NCI-H2171 (cell line): ENCODE results near the gene RBMS1.

Experiments
- DNase-seq: peaks from one replicate; lab custom pipeline; 2025; lab: John Stamatoyannopoulos, UW

Gene RBMS1, protein sequence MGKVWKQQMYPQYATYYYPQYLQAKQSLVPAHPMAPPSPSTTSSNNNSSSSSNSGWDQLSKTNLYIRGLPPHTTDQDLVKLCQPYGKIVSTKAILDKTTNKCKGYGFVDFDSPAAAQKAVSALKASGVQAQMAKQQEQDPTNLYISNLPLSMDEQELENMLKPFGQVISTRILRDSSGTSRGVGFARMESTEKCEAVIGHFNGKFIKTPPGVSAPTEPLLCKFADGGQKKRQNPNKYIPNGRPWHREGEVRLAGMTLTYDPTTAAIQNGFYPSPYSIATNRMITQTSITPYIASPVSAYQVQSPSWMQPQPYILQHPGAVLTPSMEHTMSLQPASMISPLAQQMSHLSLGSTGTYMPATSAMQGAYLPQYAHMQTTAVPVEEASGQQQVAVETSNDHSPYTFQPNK

DNA sequence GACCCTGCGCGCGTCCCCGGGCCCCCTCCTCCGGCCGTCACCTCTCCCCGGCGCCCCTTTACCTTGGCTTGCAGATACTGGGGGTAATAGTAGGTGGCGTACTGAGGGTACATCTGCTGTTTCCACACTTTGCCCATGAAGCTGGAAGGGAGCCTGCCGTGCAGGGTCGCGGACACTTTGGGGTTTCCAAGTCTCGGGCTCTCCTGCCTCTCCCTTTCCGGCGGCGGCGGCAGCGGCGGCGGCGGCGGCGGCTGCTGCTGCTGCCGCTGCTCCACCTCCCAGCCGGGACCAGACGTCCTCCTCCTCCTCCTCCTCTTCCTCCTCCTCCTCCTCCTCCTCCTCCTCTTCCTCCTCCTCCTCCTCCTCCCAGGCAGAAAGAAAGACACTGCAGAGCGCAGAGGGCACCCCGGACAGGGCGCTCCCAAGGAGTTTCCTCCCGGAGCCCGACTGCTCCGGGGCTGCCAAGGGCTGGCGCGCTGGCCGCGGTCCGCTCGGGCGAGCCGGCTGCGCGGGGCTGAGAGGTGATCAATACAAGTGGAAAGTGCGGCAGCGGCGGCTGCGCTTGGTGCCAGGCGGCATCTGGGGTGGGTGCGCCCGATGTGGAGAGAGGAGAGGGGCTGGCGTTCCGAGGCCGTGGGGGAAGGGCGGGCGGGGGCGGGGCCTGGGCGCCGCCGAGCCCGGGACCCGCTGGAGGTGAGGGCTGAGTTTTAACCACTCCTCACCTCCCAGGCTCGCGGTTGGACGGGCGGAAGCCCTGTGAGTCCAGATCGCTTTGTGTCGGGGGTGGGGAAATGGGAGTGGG, at the start of gene RBMS1:
Gene RBMS1, minus strand, starts transcription at position 581 of the 802 bp plus-strand sequence. Its CDS starts 444 bp downstream, at position 137.
- peak; percentile 79 for DNase-seq

- no peak for DNase-seq
Measured at GRCh38 chr2:160541745-160542144, 48.1 kb upstream of the RBMS1 start.

DNA sequence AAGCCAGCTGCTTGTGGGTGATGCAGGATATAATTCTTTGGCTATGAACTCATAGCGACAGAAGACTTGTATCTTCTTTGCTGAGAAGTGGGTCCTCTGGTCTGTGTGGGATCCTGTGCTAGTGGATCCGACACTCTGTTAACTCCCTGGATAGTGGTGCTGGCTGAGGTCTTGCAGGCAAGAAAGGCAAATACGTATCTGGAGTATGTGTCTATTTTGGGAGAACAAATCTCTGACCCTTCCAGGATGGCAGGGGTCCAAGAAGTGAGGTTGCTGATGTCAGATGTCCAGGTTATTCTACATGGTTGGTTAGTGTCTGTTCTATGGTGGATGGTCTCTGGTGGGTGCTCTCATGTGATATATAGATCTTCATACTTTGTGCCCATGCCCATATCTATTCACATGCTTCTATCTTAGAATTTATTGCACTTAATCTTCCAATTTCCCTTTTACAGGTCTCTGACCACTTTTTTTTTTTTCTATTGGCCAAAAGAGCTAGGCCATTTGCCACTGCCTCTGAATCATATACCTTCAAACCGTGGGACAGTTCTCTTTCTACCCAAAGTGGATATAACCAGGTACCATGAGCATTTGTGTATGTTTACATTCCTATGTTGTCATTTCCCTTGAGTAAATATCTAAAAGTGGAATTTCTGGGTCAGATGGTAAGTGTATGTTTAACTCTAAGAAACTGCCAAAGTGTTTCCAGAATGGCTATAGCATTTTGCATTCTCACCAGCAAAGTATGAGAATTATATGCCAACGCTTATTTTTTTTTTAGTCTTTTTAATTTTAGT, 45.1 kb upstream of the RBMS1 start:
- DNase-seq, result no peak

DNA sequence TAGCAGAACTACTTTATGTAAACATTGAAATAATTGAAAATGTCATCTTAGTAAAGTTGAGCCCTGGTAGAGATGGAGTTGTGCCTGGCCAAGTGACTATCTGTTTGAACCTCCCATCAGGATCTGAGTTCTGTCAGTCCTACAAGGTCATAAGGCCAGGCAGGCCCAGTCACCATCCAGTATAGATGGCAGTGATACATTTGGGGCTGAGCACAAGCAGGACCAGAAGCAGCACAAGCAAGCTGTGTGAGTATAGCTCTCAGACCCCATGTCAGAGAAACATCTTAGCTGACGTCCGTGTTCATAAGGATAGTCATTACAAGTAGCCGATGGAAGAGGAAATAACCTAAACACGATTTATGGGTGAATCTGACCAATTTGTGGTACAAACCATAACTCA, 44.5 kb upstream of the RBMS1 start:
- no peak for DNase-seq

GRCh38 chr2:160534996-160535395, 41.4 kb upstream of the RBMS1 start:
- no peak for DNase-seq

- no peak for DNase-seq
Measured at GRCh38 chr2:160534249-160534648, 40.6 kb upstream of the RBMS1 start.

- DNase-seq, result no peak
Measured at GRCh38 chr2:160533482-160533881, 39.9 kb upstream of the RBMS1 start.

- no peak for DNase-seq
Measured at GRCh38 chr2:160532388-160532787, 38.8 kb upstream of the RBMS1 start.

DNA sequence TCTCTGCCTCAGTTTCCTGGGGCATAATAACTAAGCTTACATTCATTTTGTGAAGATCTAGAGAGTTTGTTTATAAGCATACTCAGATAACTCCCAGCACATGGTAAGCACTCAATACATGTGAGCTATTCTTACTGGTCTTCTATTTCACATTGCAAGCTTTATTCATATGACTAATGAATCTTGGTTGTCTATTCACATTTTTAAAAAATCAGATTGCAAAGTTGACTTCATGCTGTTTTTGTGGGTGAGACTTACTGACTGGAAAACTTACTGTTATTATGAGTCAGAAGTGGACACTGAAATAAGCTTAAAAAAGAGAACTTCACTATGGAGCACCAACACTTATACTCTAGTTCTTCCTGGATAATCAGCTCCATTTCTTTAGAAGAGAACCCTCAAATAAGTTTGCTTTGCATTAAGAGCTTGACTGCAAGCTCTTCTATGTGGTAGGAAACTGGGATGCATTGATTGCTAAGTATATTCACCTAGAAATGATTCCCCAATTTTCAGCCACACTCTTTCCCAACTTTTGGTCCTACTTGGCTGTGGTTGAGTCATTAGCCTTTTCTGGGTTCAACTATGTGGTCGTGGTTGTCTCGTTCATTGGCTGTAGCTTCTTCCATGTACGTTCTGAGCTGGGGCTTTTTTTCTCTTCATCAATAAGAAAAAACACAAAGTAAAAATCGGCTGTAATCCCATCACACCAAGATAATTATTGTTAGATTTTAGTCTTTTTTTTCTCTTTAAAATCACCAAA, 29.5 kb upstream of the RBMS1 start:
- DNase-seq, result no peak

GRCh38 chr2:160517731-160518130, 24.1 kb upstream of the RBMS1 start:
- no peak for DNase-seq

DNA sequence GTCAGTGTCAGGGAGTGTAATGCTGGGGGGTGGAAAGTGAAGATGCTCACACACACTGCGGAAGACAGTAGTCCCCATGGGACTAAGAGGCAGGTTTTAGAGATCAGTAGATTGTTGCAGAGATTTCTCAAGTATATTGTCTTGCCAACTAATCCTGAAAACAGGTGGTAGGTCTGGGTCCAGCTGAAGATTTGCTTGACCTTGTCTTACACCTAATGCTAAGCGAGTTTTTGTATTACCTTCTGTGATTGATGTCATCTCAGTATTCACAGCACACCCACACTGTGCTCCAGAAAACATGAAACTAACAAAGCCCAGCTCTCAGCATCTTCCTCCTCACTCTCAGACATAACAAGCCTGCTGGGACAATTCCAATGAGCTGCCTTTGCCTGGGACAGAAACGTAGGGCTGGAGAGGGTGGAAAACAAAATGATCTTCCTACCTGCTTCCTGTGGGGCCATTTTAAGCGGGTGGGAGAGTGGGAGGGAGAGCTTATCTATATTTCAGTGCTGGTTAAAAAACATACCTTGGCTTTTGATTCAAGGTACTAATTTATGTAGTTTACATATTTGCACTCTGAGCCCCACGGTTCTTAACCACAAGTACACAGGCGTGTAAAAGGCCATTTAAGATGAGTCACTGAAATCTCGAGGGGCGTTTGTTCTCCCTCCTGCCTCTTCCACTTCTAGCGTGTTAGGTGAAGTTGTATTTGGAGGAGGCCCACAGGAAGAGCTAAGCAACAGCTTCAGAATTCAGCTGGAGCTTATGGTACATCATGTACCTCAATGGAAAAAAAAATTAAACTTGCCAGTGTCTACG, 23.1 kb upstream of the RBMS1 start:
- no peak for DNase-seq

DNA sequence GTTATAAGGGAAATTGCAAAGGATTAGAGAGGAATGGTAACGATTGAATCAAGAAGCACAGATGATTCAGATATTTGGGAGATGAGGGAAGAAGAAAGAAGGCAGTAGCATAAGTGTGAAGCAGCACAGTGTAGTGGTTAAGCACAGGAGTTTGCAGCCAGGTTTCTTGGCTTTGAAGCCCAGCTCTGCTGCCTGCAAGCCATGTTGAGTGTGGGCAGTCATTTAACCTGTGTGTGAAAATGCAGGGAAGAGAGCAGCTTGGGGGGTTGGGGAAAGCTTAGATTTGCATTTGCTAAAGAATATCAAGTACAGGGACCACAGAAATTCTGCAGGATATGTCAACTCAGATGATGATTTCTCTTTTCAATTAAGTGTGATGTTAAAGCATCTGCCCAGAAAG, 21.5 kb upstream of the RBMS1 start:
- DNase-seq, result no peak

DNA sequence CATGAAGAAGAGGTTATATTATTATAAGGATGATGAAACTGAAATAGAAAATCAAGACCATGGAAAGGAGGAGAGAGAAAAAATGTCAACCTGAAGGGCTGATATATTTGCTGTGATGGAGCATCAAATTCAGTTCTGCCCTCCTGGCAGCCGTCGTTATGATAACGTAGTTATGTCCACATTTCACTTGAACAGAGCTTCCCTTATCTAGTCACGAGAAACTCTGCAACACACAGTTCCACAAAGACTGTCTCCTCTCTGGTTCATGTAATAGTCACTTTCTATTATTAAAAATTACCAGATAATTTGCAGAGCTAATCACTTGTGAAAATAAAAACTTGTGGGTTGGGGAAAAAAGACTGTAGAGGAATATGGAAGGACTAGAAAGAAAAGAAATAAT, 19.5 kb upstream of the RBMS1 start:
- no peak for DNase-seq

GRCh38 chr2:160512491-160512890, 18.9 kb upstream of the RBMS1 start:
- DNase-seq, result no peak

- no peak for DNase-seq
Measured at GRCh38 chr2:160510617-160511016, 17.0 kb upstream of the RBMS1 start.

GRCh38 chr2:160509016-160509415, 15.4 kb upstream of the RBMS1 start:
- DNase-seq, result no peak

GRCh38 chr2:160507464-160507863, 13.9 kb upstream of the RBMS1 start:
- DNase-seq, result no peak

DNA sequence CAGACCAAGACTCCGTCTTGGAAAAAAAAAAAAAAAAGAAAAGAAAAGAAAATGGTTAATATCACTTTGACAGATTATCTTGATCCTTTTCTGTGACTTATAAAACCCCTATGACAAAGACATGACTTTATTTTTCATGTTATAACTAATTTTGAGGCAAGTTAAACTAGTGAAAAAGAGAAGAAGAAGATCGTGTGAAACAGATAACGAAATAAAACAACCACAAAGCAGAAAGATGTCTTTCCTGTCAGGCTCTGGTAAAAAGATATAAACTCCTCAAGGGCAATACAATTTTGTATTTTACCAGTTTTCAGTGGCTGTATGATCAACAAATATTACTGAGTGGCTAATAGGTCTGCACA, 13.4 kb upstream of the RBMS1 start:
- DNase-seq, result no peak

DNA sequence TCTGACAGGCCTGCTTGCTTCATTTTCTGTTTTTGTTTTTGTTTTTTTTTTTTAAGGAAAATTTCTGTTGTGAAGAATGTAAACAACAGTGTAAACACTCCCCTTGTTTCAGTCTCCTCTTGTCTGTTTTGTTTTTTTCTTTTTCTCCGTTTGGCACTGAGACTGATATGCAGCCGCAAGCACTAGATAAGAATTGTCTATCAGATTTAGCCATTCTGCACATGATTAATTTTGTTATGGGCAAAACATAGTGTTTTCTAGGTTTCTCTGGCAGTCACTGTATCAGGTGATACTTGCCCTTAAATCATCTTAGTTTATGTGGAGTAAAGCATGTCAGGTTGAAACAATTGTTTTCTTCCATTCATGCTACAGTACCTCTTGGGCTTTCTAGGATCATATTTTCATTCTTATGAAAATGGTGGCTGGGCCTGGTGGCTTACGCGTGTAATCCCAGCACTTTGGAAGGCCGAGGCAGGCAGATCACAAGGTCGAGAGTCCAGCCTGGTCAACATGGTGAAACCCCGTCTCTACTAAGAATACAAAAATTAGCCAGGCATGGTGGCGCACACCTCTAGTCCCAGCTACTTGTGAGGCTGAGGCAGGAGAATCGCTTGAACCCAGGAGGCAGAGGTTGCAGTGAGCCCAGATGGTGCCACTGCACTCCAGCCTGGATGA, 12.9 kb upstream of the RBMS1 start:
- DNase-seq, result no peak

DNA sequence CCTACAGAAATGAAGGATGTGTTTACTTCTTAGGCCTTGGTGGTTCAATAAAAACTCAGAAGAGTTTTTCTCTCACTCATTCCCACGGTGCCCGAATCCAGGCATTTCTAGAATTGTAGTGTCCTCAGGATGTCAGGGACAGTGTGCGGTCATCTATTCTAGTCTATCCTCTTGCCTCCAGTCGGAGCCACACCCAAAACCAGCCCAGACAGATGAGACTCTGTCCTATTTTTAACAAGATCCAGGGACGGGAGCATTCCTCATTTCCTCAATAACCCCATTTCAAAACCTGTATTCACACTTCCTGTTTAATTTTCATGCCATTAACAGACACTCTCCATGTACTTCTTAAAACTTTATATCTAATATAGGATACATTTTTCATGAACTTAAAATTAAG, 11.6 kb upstream of the RBMS1 start:
- DNase-seq, result no peak
